IgD-negative memory B cell (primary cell): ENCODE measurements around the gene CACNG6. TPM values are rescaled to one million over a fixed set of nuclear protein-coding genes. Genes with fewer than 3 reads are reported as not detected.
"Not testable (repeated sequence)": the region's sequence is repeated elsewhere in the genome, so short reads cannot be mapped to it uniquely, and the experiment has no call there.

ENCODE experiments used
- H3K27ac Mint-ChIP-seq, 3 donors: one replicate each; pipeline ENCODE4 v1.8.0; 2020 to 2022; ENCODE audit warnings: mild to moderate bottlenecking in 3 of 3, mixed read lengths in 3 of 3, moderate library complexity in 1 of 3
- H3K27me3 Mint-ChIP-seq: one replicate; pipeline ENCODE4 v1.8.0; 2021; ENCODE audit warnings: mixed read lengths
- H3K36me3 Mint-ChIP-seq: one replicate; pipeline ENCODE4 v1.8.0; 2020; ENCODE audit warnings: mild to moderate bottlenecking, mixed read lengths
- H3K4me1 Mint-ChIP-seq, 3 donors: one replicate each; pipeline ENCODE4 v1.8.0; 2020 to 2022; ENCODE audit warnings: mixed read lengths in 3 of 3, mild to moderate bottlenecking in 1 of 3
- H3K4me3 Mint-ChIP-seq, 4 donors: one replicate each; pipeline ENCODE4 v1.8.0; 2020 to 2022; ENCODE audit warnings: mild to moderate bottlenecking in 4 of 4, mixed read lengths in 4 of 4, moderate library complexity in 3 of 4
- H3K9me3 Mint-ChIP-seq, 3 donors: one replicate each; pipeline ENCODE4 v1.8.0; 2020 to 2021; ENCODE audit warnings: mixed read lengths in 3 of 3, mild to moderate bottlenecking in 1 of 3
- polyA plus RNA-seq: library from polyadenylated mRNA; unstranded; fragments of 300-500 nt; fragmentation: Illumina TruSeq; gene quantifications from one replicate; pipeline ENCODE4 v1.2.3, GENCODE V29; 2021

CACNG6 gene
- polyA plus RNA-seq, 1 donor from 2014 or later = not detected

DNA sequence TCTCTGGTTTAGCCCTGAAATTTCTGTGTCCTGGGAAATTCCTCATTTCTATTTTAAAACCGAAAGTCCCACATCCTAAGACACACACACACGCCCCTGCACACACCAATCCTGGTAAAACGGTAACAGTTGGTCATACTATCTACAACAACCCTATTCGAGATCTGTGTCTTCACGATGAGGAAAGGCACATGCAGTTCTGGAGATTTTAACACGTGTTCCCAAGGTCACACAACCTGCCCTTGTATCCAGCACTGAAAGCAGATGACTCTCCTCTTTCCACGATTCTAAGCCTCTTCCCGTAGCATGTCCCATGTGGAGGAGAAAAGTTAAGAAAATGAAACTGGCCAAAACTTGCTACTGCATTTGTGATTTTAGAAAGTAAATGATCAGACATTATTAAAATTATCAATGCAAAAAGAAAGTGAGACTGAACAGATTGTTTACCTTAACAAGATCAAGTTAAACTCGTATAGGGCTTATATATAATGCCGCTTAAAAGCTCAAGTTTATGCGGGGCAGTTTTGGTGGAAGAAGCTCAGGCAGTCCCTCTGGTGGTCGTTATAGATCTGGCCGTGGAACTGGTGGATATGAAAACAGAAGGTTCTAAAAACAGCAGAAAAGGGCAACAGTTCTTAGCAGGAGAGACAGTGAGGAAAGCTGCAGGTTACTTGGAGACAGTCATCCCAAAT lies 39.6 kb downstream of the CACNG6 start:
- Mint-ChIP-seq H3K27ac (no peak overlapping the region), H3K9me3 (no peaks in the 10 kb centered on the region), H3K36me3 (no peaks in the 10 kb centered on the region), H3K4me3 (no peak overlapping the region), H3K27me3 (peaks cover 6% of the 10 kb centered on the region), H3K4me1 (no peaks in the 10 kb centered on the region)

DNA sequence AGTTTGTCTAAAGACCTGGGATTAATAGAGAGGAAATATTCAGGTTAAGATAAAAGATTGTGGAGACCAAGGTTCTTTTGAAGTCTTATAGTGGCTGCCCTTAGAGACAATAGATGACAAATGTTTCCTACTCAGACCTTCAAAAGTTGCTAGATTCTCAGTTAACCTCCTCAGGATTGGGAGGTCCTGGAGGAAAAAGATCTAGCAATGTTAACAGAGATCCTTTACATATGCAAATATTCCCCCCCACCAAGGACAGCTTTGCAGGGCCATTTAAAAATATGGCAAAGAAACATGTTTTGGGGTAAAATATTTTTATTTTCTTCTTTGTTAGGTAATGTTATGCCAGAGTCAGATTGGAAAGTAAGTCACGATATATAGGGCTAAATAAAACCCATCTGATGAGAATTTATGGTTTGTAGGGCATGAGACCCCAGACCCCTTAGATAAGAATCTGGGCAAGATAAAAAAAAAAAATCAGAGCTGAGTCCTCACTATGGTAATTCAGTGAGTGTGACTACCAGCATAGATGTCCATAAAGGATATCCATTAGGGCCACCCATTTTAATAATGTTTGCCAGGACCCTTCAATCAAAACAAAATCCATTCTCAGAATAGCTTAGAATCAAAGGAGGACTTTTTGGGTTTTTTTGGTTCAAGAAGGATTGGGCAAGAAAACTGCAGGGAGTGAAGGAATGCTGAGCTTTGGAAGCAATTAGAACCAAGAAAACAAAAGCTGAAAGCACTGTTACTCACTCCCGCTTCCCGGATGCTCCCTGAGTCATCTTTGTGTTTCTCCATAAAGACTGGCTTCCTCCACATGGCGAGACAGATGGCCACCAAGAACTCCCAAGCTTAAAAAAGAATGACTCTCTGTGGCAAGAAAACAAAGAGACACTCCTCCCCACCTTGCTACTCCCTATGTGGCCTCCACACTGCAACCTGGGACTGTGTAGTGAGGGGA lies 44.1 kb downstream of the CACNG6 start:
- no peaks in the 10 kb centered on the region for H3K36me3 Mint-ChIP-seq
- peaks cover 0 to 6% (median 6%) of the 10 kb centered on the region in 3 donors for H3K9me3 Mint-ChIP-seq
- no peak overlapping the region for H3K4me3 Mint-ChIP-seq
- peaks cover 3% of the 10 kb centered on the region for H3K27me3 Mint-ChIP-seq
- H3K27ac Mint-ChIP-seq = no peak overlapping the region
- no peaks in the 10 kb centered on the region for H3K4me1 Mint-ChIP-seq

DNA sequence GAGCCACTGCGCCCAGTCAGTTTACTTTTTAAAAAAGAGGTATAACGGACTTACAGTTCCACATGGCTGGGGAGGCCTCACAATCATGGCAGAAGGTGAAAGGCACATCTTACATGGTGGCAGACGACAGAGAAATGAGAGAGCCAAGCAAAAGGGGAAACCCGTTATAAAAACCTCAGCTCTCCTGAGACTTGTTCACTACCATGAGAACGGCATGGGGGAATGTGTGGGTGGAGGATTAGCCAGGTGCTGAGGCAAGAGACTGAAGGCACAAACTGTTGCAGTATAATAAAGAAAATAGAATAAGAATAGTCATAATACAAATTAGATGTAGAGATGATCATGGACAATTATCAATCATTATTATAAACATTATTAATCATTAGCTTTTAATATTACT lies 45.1 kb downstream of the CACNG6 start:
- H3K27me3 Mint-ChIP-seq, H3K4me1 Mint-ChIP-seq, H3K27ac Mint-ChIP-seq, H3K36me3 Mint-ChIP-seq, H3K4me3 Mint-ChIP-seq, H3K9me3 Mint-ChIP-seq: not testable (repeated sequence)

DNA sequence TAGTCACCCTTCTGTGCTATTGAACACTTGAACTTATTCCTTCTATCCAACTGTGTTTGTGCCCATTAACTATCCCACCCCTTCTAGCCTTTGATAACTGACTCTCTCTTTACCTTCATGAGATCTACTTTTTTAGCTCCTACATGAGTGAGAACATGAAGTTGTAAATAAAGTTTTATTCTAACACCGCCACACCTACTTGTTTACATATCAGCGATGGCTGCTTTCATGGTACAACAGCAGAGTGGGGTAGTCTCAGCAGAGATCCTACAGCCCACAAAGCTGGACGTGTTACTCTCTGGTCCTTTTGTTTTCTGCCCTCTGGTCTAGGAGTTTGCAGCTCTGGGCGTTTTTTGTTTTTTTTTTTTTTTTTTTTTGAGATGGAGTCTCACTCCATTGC lies 48.6 kb downstream of the CACNG6 start:
- Mint-ChIP-seq H3K27me3 (peaks cover 6% of the 10 kb centered on the region), H3K9me3 (peaks cover 3 to 10% (median 6%) of the 10 kb centered on the region in 3 donors), H3K4me1 (no peaks in the 10 kb centered on the region), H3K4me3 (no peak overlapping the region), H3K36me3 (peaks cover 2% of the 10 kb centered on the region), H3K27ac (no peak overlapping the region)

DNA sequence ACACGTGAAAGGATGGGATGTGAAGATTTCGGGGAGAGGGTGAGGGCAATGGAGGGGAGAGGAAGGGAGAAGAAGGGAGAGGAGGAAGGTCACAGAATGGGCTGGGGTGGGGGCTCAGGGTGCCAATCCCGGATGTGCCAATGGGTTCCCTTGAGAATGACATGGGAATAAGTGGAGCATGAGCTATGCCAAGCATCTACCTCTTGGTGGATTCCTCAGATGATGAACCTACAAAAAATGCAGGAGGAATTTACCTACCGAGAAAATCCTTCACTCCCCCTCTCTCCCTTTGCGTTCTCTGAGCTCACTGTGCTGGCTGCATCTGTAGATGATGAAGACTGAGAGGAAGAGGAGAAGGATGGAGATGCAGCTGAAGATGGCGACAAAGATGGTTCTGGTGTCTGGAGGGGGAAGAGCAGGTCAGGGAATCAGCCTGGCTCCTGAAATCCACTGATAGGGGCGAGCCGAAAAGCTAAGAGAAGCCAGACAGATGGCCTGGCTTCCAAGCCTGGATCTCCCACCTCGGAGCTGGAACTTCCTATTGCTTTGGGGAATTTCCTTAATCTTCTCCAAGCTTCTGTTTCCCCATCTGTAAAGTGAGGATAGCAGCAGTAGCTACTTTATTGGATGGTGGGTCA lies 50.7 kb downstream of the CACNG6 start:
- Mint-ChIP-seq H3K4me1 (no peaks in the 10 kb centered on the region), H3K36me3 (peaks cover 4% of the 10 kb centered on the region), H3K27ac (no peak overlapping the region), H3K4me3 (no peak overlapping the region), H3K9me3 (peaks cover 5 to 11% (median 6%) of the 10 kb centered on the region in 3 donors), H3K27me3 (peaks cover 7% of the 10 kb centered on the region)

DNA sequence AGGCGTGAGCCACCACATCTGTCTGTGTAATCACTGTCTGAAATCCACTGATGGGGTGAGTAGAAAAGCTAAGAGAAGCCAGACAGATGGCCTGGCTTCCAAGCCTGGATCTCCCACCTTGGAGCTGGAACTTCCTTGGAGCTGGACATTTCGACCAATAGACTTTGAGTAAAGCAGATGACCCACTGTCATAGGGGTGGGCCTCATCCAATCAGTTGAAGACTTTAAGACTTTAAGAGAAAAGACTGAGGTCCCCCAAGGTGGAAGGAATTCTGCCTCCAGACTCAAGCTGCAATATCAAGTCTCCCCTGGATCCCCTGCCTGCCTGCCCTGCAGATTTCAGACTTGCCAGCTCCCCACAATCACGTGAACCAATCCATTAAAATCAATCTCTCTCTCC lies 51.6 kb downstream of the CACNG6 start:
- no peak overlapping the region for H3K4me3 Mint-ChIP-seq
- H3K9me3 Mint-ChIP-seq = peaks cover 0 to 6% (median 5%) of the 10 kb centered on the region in 3 donors
- no peaks in the 10 kb centered on the region for H3K4me1 Mint-ChIP-seq
- H3K27ac Mint-ChIP-seq = no peak overlapping the region
- peaks cover 4% of the 10 kb centered on the region for H3K36me3 Mint-ChIP-seq
- H3K27me3 Mint-ChIP-seq = peaks cover 7% of the 10 kb centered on the region

DNA sequence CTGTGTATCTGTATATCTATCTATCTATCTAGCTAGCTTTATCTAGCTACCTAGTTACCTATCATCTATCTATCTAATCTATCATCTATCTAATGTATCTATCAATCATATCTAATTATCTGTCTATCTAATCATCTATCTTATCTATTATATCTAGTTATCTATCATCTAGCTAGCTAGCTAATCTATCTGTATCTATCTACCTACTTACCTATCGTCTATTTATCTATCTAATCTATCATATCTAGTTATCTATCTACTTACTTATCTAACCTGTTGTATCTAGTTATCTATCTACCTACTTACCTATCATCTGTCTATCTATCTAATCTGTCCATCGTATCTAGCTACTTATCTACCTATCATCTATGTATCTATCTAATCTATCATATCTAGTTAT lies 54.3 kb downstream of the CACNG6 start:
- H3K27me3 Mint-ChIP-seq = peaks cover 3% of the 10 kb centered on the region
- H3K4me1 Mint-ChIP-seq = no peaks in the 10 kb centered on the region
- peaks cover 2 to 13% (median 5%) of the 10 kb centered on the region in 3 donors for H3K9me3 Mint-ChIP-seq
- no peak overlapping the region for H3K4me3 Mint-ChIP-seq
- no peak overlapping the region for H3K27ac Mint-ChIP-seq
- peaks cover 4% of the 10 kb centered on the region for H3K36me3 Mint-ChIP-seq

DNA sequence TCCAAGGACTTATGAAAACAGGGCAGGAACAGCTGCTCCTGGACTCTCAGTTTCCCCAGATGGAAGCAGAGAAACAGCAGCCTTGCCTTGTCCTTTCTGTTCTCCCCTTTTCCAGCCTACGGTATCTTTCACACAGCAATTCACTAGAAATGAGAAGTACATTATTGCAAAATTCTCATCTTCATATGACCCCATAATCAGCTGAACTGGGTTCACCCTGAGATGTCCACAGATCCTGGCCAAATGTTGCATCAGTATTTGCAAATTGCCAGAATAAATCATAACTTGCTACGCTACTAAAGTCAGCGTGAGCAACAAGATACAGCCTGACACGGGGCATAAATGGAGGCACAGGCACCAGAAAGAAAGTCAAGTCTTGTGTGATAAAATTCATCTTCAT lies 56.2 kb downstream of the CACNG6 start:
- Mint-ChIP-seq H3K36me3 (peaks cover 4% of the 10 kb centered on the region), H3K4me1 (no peaks in the 10 kb centered on the region), H3K9me3 (peaks cover 2 to 13% (median 8%) of the 10 kb centered on the region in 3 donors), H3K27me3 (peaks cover 1% of the 10 kb centered on the region), H3K4me3 (no peak overlapping the region), H3K27ac (no peak overlapping the region)

Other genes starting within 250 kb of the CACNG6 start
- 0.15 TPM for gene NLRP12, start 167.3 kb upstream of the CACNG6 start, polyA plus RNA-seq
- gene MYADM, start 123.8 kb upstream of the CACNG6 start, polyA plus RNA-seq = 47.0 TPM
- gene PRKCG, start 109.4 kb upstream of the CACNG6 start, polyA plus RNA-seq = not detected
- gene CACNG7, start 82.4 kb upstream of the CACNG6 start, polyA plus RNA-seq = not detected
- gene CACNG8, start 28.7 kb upstream of the CACNG6 start, polyA plus RNA-seq = not detected
- gene VSTM1, start 72.3 kb downstream of the CACNG6 start, polyA plus RNA-seq = not detected
- not detected for gene TARM1, start 89.7 kb downstream of the CACNG6 start, polyA plus RNA-seq
- 0.40 TPM for gene OSCAR, start 109.2 kb downstream of the CACNG6 start, polyA plus RNA-seq
- gene NDUFA3, start 111.2 kb downstream of the CACNG6 start, polyA plus RNA-seq = 458 TPM
- gene TFPT, start 124.0 kb downstream of the CACNG6 start, polyA plus RNA-seq = 11.9 TPM
- gene PRPF31, start 124.1 kb downstream of the CACNG6 start, polyA plus RNA-seq = 70.6 TPM
- gene CNOT3, start 146.1 kb downstream of the CACNG6 start, polyA plus RNA-seq = 15.1 TPM
- 15.8 TPM for gene LENG1, start 168.1 kb downstream of the CACNG6 start, polyA plus RNA-seq
- gene TMC4, start 181.5 kb downstream of the CACNG6 start, polyA plus RNA-seq = not detected
- gene MBOAT7, start 197.9 kb downstream of the CACNG6 start, polyA plus RNA-seq = 16.1 TPM
- 33.2 TPM for gene TSEN34, start 199.7 kb downstream of the CACNG6 start, polyA plus RNA-seq
- gene RPS9, start 209.2 kb downstream of the CACNG6 start, polyA plus RNA-seq = 1,165 TPM
- 0.16 TPM for gene LILRB3, start 231.4 kb downstream of the CACNG6 start, polyA plus RNA-seq